ENCODE measurements around the gene ALOX5AP.

ALOX5AP gene

GRCh38 chr13:30776661-30777060 is 41.3 kb downstream of the ALOX5AP start:
- TF ChIP-seq POLR2A (IDR thresholded peaks at IDR 0.05; ENCODE audit: low read length) (no peak), GATA1 (IDR thresholded peaks at IDR 0.05; ENCODE audit: low read depth, low read length) (no peak)
- DNase-seq = no peak

- DNase-seq = no peak
- no peak for TF ChIP-seq GATA1 (IDR thresholded peaks at IDR 0.05; ENCODE audit: low read depth, low read length)
- TF ChIP-seq POLR2A (IDR thresholded peaks at IDR 0.05; ENCODE audit: low read length) = no peak
Measured at GRCh38 chr13:30779016-30779415, 43.7 kb downstream of the ALOX5AP start.

GRCh38 chr13:30779608-30780007 is 44.3 kb downstream of the ALOX5AP start:
- TF ChIP-seq POLR2A (IDR thresholded peaks at IDR 0.05; ENCODE audit: low read length) = no peak
- no peak for TF ChIP-seq GATA1 (IDR thresholded peaks at IDR 0.05; ENCODE audit: low read depth, low read length)
- DNase-seq = no peak

- TF ChIP-seq GATA1 (IDR thresholded peaks at IDR 0.05; ENCODE audit: low read depth, low read length) (no peak), POLR2A (IDR thresholded peaks at IDR 0.05; ENCODE audit: low read length) (no peak)
- DNase-seq = no peak
Measured at GRCh38 chr13:30780338-30780981, 45.1 kb downstream of the ALOX5AP start.

- DNase-seq = no peak
- TF ChIP-seq POLR2A (IDR thresholded peaks at IDR 0.05; ENCODE audit: low read length) = no peak
- no peak for TF ChIP-seq GATA1 (IDR thresholded peaks at IDR 0.05; ENCODE audit: low read depth, low read length)
Measured at GRCh38 chr13:30785191-30785850, 50.0 kb downstream of the ALOX5AP start.

- TF ChIP-seq GATA1 (IDR thresholded peaks at IDR 0.05; ENCODE audit: low read depth, low read length) (no peak), POLR2A (IDR thresholded peaks at IDR 0.05; ENCODE audit: low read length) (no peak)
- DNase-seq = peak in 1 of 2 experiments; percentile 24
Measured at GRCh38 chr13:30786648-30787047, 51.3 kb downstream of the ALOX5AP start.

GRCh38 chr13:30787738-30788525 is 52.6 kb downstream of the ALOX5AP start:
- no peak for TF ChIP-seq POLR2A (IDR thresholded peaks at IDR 0.05; ENCODE audit: low read length)
- DNase-seq = no peak

GRCh38 chr13:30789166-30789862 is 54.0 kb downstream of the ALOX5AP start:
- DNase-seq = no peak
- TF ChIP-seq POLR2A (IDR thresholded peaks at IDR 0.05; ENCODE audit: low read length) (no peak), GATA1 (IDR thresholded peaks at IDR 0.05; ENCODE audit: low read depth, low read length) (no peak)

GRCh38 chr13:30790592-30790991 is 55.2 kb downstream of the ALOX5AP start:
- TF ChIP-seq POLR2A (IDR thresholded peaks at IDR 0.05; ENCODE audit: low read length) (no peak), GATA1 (IDR thresholded peaks at IDR 0.05; ENCODE audit: low read depth, low read length) (no peak)
- DNase-seq = no peak

GRCh38 chr13:30791354-30792001 is 56.1 kb downstream of the ALOX5AP start:
- no peak for DNase-seq
- TF ChIP-seq GATA1 (IDR thresholded peaks at IDR 0.05; ENCODE audit: low read depth, low read length) (no peak), POLR2A (IDR thresholded peaks at IDR 0.05; ENCODE audit: low read length) (no peak)

GRCh38 chr13:30792285-30793000 is 57.1 kb downstream of the ALOX5AP start:
- no peak for DNase-seq
- no peak for TF ChIP-seq GATA1 (IDR thresholded peaks at IDR 0.05; ENCODE audit: low read depth, low read length)
- no peak for TF ChIP-seq POLR2A (IDR thresholded peaks at IDR 0.05; ENCODE audit: low read length)

- no peak for DNase-seq
- TF ChIP-seq POLR2A (IDR thresholded peaks at IDR 0.05; ENCODE audit: low read length) (no peak), GATA1 (IDR thresholded peaks at IDR 0.05; ENCODE audit: low read depth, low read length) (no peak)
Measured at GRCh38 chr13:30796132-30796572, 60.8 kb downstream of the ALOX5AP start.
